ENCODE data around the gene MAIP1. TPM values are rescaled to one million over a fixed set of nuclear protein-coding genes. Genes with fewer than 3 reads are reported as not detected.

MAIP1 gene
- total RNA-seq, 2 experiments from 2014 or later = 17.9 to 19.5 TPM

GRCh38 chr2:199982126-199982843 is 26.9 kb downstream of the MAIP1 start:
- Mint-ChIP-seq H3K4me1 (peaks cover 28% of the 10 kb centered on the region), H3K9me3 (no peaks in the 10 kb centered on the region), H3K36me3 (ENCODE audit: low read depth) (no peaks in the 10 kb centered on the region), H3K4me3 (no peak overlapping the region), H3K27ac (no peak overlapping the region), H3K27me3 (no peaks in the 10 kb centered on the region)
- ChIA-PET CTCF (interaction anchor here (4.1 kb wide), 1 partner anchor 499 kb away, joined by 22 read pairs; no protein-coding TSS in a partner anchor), POLR2A (no interaction called here)
- no peak for DNase-seq

- H3K4me3 Mint-ChIP-seq = no peak overlapping the region
- no peak overlapping the region for H3K27ac Mint-ChIP-seq
- no peaks in the 10 kb centered on the region for H3K27me3 Mint-ChIP-seq
- DNase-seq = no peak
- no peaks in the 10 kb centered on the region for H3K9me3 Mint-ChIP-seq
- ChIA-PET POLR2A (no interaction called here), CTCF (interaction anchor here (3.1 to 4.1 kb wide), 2 partner anchors 488 to 498 kb away, joined by 21 to 22 read pairs; no protein-coding TSS in a partner anchor)
- H3K4me1 Mint-ChIP-seq = peaks cover 17% of the 10 kb centered on the region
- no peaks in the 10 kb centered on the region for H3K36me3 Mint-ChIP-seq (ENCODE audit: low read depth)
Measured at GRCh38 chr2:199983534-199983933, 28.2 kb downstream of the MAIP1 start.

- ChIA-PET CTCF (interaction anchor here (1.2 to 4.1 kb wide), 3 partner anchors 17 to 497 kb away, joined by 3 to 22 read pairs (median 21); no protein-coding TSS in a partner anchor), POLR2A (no interaction called here)
- no peaks in the 10 kb centered on the region for H3K9me3 Mint-ChIP-seq
- peaks cover 11% of the 10 kb centered on the region for H3K4me1 Mint-ChIP-seq
- no peak for DNase-seq
- H3K27ac Mint-ChIP-seq = no peak overlapping the region
- H3K27me3 Mint-ChIP-seq = no peaks in the 10 kb centered on the region
- no peaks in the 10 kb centered on the region for H3K36me3 Mint-ChIP-seq (ENCODE audit: low read depth)
- H3K4me3 Mint-ChIP-seq = no peak overlapping the region
Measured at GRCh38 chr2:199984159-199984558, 28.8 kb downstream of the MAIP1 start.

GRCh38 chr2:199984755-199985154 is 29.4 kb downstream of the MAIP1 start:
- Mint-ChIP-seq H3K4me3 (no peak overlapping the region), H3K27me3 (no peaks in the 10 kb centered on the region), H3K9me3 (no peaks in the 10 kb centered on the region), H3K27ac (no peak overlapping the region), H3K36me3 (ENCODE audit: low read depth) (no peaks in the 10 kb centered on the region), H3K4me1 (peaks cover 10% of the 10 kb centered on the region)
- ChIA-PET POLR2A (no interaction called here), CTCF (interaction anchor here (1.0 to 4.1 kb wide), 10 partner anchors 10 to 719 kb away, joined by 3 to 22 read pairs (median 4); no protein-coding TSS in a partner anchor)
- DNase-seq = no peak

- no peak overlapping the region for H3K27ac Mint-ChIP-seq
- H3K4me1 Mint-ChIP-seq = peaks cover 7% of the 10 kb centered on the region
- H3K36me3 Mint-ChIP-seq (ENCODE audit: low read depth) = no peaks in the 10 kb centered on the region
- H3K9me3 Mint-ChIP-seq = no peaks in the 10 kb centered on the region
- no peak overlapping the region for H3K4me3 Mint-ChIP-seq
- POLR2A ChIA-PET = interaction anchor here (1.0 to 1.1 kb wide), 4 partner anchors 73 to 496 kb away, joined by 3 to 4 read pairs (median 3); no protein-coding TSS in a partner anchor
- CTCF ChIA-PET = interaction anchor here (0.5 to 4.1 kb wide), 18 partner anchors 9 to 718 kb away, joined by 3 to 22 read pairs (median 3); no protein-coding TSS in a partner anchor
- peak; percentile 68 for DNase-seq
- H3K27me3 Mint-ChIP-seq = no peaks in the 10 kb centered on the region
Measured at GRCh38 chr2:199985625-199986207, 30.3 kb downstream of the MAIP1 start.

- Mint-ChIP-seq H3K27ac (no peak overlapping the region), H3K4me1 (peaks cover 7% of the 10 kb centered on the region), H3K27me3 (peaks cover under 1% of the 10 kb centered on the region), H3K36me3 (ENCODE audit: low read depth) (no peaks in the 10 kb centered on the region), H3K4me3 (no peak overlapping the region), H3K9me3 (no peaks in the 10 kb centered on the region)
- CTCF ChIA-PET = interaction anchor here (2.3 kb wide), 1 partner anchor 8 kb away, joined by 8 read pairs; no protein-coding TSS in a partner anchor
- DNase-seq = no peak
- POLR2A ChIA-PET = no interaction called here
Measured at GRCh38 chr2:199987586-199987985, 32.2 kb downstream of the MAIP1 start.

- peaks cover 7% of the 10 kb centered on the region for H3K4me1 Mint-ChIP-seq
- ChIA-PET POLR2A (no interaction called here), CTCF (interaction anchor here (2.3 kb wide), 1 partner anchor 8 kb away, joined by 8 read pairs; no protein-coding TSS in a partner anchor)
- no peak for DNase-seq
- H3K9me3 Mint-ChIP-seq = no peaks in the 10 kb centered on the region
- H3K27me3 Mint-ChIP-seq = peaks cover 3% of the 10 kb centered on the region
- H3K4me3 Mint-ChIP-seq = no peak overlapping the region
- no peak overlapping the region for H3K27ac Mint-ChIP-seq
- no peaks in the 10 kb centered on the region for H3K36me3 Mint-ChIP-seq (ENCODE audit: low read depth)
Measured at GRCh38 chr2:199988151-199988550, 32.8 kb downstream of the MAIP1 start.

GRCh38 chr2:199989822-199990221 is 34.4 kb downstream of the MAIP1 start:
- Mint-ChIP-seq H3K36me3 (ENCODE audit: low read depth) (no peaks in the 10 kb centered on the region), H3K9me3 (no peaks in the 10 kb centered on the region), H3K4me1 (peaks cover 7% of the 10 kb centered on the region), H3K27ac (no peak overlapping the region), H3K27me3 (peaks cover 3% of the 10 kb centered on the region), H3K4me3 (no peak overlapping the region)
- no peak for DNase-seq
- CTCF ChIA-PET = interaction anchor here (2.3 kb wide), 1 partner anchor 10 kb away, joined by 8 read pairs; no protein-coding TSS in a partner anchor
- POLR2A ChIA-PET = no interaction called here

- H3K4me1 Mint-ChIP-seq = no peaks in the 10 kb centered on the region
- CTCF ChIA-PET = no interaction called here
- no peaks in the 10 kb centered on the region for H3K9me3 Mint-ChIP-seq
- H3K27ac Mint-ChIP-seq = no peak overlapping the region
- peaks cover 3% of the 10 kb centered on the region for H3K27me3 Mint-ChIP-seq
- DNase-seq = no peak
- H3K4me3 Mint-ChIP-seq = no peak overlapping the region
- no peaks in the 10 kb centered on the region for H3K36me3 Mint-ChIP-seq (ENCODE audit: low read depth)
- POLR2A ChIA-PET = no interaction called here
Measured at GRCh38 chr2:199991691-199992090, 36.3 kb downstream of the MAIP1 start.

- ChIA-PET CTCF (no interaction called here), POLR2A (no interaction called here)
- H3K9me3 Mint-ChIP-seq = no peaks in the 10 kb centered on the region
- no peaks in the 10 kb centered on the region for H3K36me3 Mint-ChIP-seq (ENCODE audit: low read depth)
- no peak overlapping the region for H3K27ac Mint-ChIP-seq
- H3K27me3 Mint-ChIP-seq = peaks cover 3% of the 10 kb centered on the region
- no peak for DNase-seq
- no peaks in the 10 kb centered on the region for H3K4me1 Mint-ChIP-seq
- H3K4me3 Mint-ChIP-seq = no peak overlapping the region
Measured at GRCh38 chr2:199992296-199992695, 36.9 kb downstream of the MAIP1 start.

- DNase-seq = no peak
- H3K4me3 Mint-ChIP-seq = no peak overlapping the region
- no peaks in the 10 kb centered on the region for H3K9me3 Mint-ChIP-seq
- CTCF ChIA-PET = interaction anchor here (1.2 kb wide), 1 partner anchor 9 kb away, joined by 6 read pairs; no protein-coding TSS in a partner anchor
- no peaks in the 10 kb centered on the region for H3K4me1 Mint-ChIP-seq
- no peak overlapping the region for H3K27ac Mint-ChIP-seq
- POLR2A ChIA-PET = no interaction called here
- H3K36me3 Mint-ChIP-seq (ENCODE audit: low read depth) = no peaks in the 10 kb centered on the region
- peaks cover 3% of the 10 kb centered on the region for H3K27me3 Mint-ChIP-seq
Measured at GRCh38 chr2:199994371-199994770, 39.0 kb downstream of the MAIP1 start.

- no peak overlapping the region for H3K4me3 Mint-ChIP-seq
- no peaks in the 10 kb centered on the region for H3K4me1 Mint-ChIP-seq
- H3K27me3 Mint-ChIP-seq = peaks cover 3% of the 10 kb centered on the region
- ChIA-PET POLR2A (no interaction called here), CTCF (interaction anchor here (1.2 kb wide), 1 partner anchor 9 kb away, joined by 6 read pairs; no protein-coding TSS in a partner anchor)
- H3K36me3 Mint-ChIP-seq (ENCODE audit: low read depth) = no peaks in the 10 kb centered on the region
- H3K9me3 Mint-ChIP-seq = no peaks in the 10 kb centered on the region
- no peak overlapping the region for H3K27ac Mint-ChIP-seq
- no peak for DNase-seq
Measured at GRCh38 chr2:199994896-199995295, 39.5 kb downstream of the MAIP1 start.

- Mint-ChIP-seq H3K4me3 (no peak overlapping the region), H3K4me1 (no peaks in the 10 kb centered on the region), H3K9me3 (no peaks in the 10 kb centered on the region), H3K27me3 (peaks cover 3% of the 10 kb centered on the region), H3K36me3 (ENCODE audit: low read depth) (no peaks in the 10 kb centered on the region), H3K27ac (no peak overlapping the region)
- DNase-seq = no peak
- ChIA-PET CTCF (no interaction called here), POLR2A (no interaction called here)
Measured at GRCh38 chr2:199997296-199997695, 41.9 kb downstream of the MAIP1 start.
